ENCODE data around the gene CDAN1. TPM values are rescaled to one million over a fixed set of nuclear protein-coding genes. Genes with fewer than 3 reads are reported as not detected.

CDAN1 gene
- total RNA-seq, 3 donors from 2014 or later (not counting 1 experiment from before 2014, with no cell fraction given), result 18.1 to 36.9 (median 34.9) TPM

DNA sequence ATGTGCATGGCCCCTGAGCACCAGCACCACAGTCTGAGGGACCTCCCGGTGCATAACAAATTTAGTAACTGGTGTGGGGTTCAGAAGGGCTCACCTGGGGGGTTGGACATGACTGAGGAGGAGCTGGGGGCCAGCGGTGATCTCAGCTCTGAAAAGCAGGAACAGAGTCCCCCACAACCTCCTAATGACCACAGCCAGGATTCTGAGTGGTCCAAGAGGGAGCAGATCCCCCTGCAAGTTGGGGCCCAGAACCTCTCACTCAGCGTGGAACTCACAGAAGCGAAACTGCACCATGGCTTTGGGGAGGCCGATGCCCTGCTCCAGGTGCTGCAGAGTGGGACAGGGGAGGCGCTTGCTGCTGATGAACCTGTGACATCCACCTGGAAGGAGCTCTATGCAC is 43.0 kb downstream of the CDAN1 start:
- H3K4me3 ChIP-seq (ENCODE audit: low read length), result no peak overlapping the region
- ATAC-seq, result no peak
- no peaks in the 10 kb centered on the region for H3K27me3 Mint-ChIP-seq (ENCODE audit: low read depth in 2 of 2)
- H3K4me1 ChIP-seq (ENCODE audit: control insufficient read depth, insufficient read depth, low read length), result peaks cover 12% of the 10 kb centered on the region
- H3K27me3 ChIP-seq (ENCODE audit: control insufficient read depth, insufficient read depth, low read length), result no peaks in the 10 kb centered on the region
- H3K27ac ChIP-seq (ENCODE audit: low read length), result no peak overlapping the region
- intact Hi-C loops (cut with micrococcal nuclease), result no loop called here
- H3K4me3 Mint-ChIP-seq, result no peak overlapping the region
- H3K36me3 Mint-ChIP-seq, result peaks cover 6% of the 10 kb centered on the region
- H3K36me3 ChIP-seq (ENCODE audit: control insufficient read depth, insufficient read depth, low read length), result peaks cover 14% of the 10 kb centered on the region
- no peak overlapping the region for H3K27ac Mint-ChIP-seq
- TF ChIP-seq, protein P1, sequence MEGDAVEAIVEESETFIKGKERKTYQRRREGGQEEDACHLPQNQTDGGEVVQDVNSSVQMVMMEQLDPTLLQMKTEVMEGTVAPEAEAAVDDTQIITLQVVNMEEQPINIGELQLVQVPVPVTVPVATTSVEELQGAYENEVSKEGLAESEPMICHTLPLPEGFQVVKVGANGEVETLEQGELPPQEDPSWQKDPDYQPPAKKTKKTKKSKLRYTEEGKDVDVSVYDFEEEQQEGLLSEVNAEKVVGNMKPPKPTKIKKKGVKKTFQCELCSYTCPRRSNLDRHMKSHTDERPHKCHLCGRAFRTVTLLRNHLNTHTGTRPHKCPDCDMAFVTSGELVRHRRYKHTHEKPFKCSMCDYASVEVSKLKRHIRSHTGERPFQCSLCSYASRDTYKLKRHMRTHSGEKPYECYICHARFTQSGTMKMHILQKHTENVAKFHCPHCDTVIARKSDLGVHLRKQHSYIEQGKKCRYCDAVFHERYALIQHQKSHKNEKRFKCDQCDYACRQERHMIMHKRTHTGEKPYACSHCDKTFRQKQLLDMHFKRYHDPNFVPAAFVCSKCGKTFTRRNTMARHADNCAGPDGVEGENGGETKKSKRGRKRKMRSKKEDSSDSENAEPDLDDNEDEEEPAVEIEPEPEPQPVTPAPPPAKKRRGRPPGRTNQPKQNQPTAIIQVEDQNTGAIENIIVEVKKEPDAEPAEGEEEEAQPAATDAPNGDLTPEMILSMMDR (IDR thresholded peaks at IDR 0.05), result no peak
- WGBS (ENCODE audit: insufficient coverage), result 94% methylated on average over 6 of the region's 6 CpGs
- H3K9me3 ChIP-seq (ENCODE audit: control insufficient read depth, insufficient read depth, low read length), result no peaks in the 10 kb centered on the region
- DNase-seq, result no peak
- no peaks in the 10 kb centered on the region for H3K9me3 Mint-ChIP-seq
- H3K4me1 Mint-ChIP-seq, result peaks cover 20 to 22% of the 10 kb centered on the region in 2 donors

DNA sequence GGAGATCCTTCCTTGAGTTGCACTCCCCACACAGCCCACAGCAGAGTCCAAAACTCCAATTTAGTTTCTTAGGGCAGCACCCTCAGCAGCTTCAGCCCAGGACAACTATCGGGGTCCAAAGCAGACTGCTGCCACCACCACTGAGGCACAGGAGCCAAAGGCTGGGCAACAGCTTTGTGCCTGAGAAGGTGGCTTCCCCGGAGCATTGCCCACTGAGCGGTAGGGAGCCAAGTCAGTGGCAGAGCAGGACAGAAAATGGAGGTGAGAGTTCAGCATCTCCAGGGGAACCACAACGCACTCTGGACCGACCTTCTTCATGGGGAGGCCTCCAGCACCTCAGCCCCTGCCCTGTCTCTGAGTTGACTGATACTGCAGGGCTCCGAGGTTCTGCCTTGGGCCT is 43.4 kb downstream of the CDAN1 start:
- H3K27ac Mint-ChIP-seq, result no peak overlapping the region
- peaks cover 4% of the 10 kb centered on the region for H3K36me3 Mint-ChIP-seq
- peaks cover 20 to 22% of the 10 kb centered on the region in 2 donors for H3K4me1 Mint-ChIP-seq
- Histone ChIP-seq H3K4me1 (ENCODE audit: control insufficient read depth, insufficient read depth, low read length) (peaks cover 12% of the 10 kb centered on the region), H3K36me3 (ENCODE audit: control insufficient read depth, insufficient read depth, low read length) (peaks cover 14% of the 10 kb centered on the region), H3K27ac (ENCODE audit: low read length) (no peak overlapping the region), H3K4me3 (ENCODE audit: low read length) (no peak overlapping the region), H3K9me3 (ENCODE audit: control insufficient read depth, insufficient read depth, low read length) (no peaks in the 10 kb centered on the region), H3K27me3 (ENCODE audit: control insufficient read depth, insufficient read depth, low read length) (no peaks in the 10 kb centered on the region)
- TF ChIP-seq, protein P1 (IDR thresholded peaks at IDR 0.05), result no peak
- no peak for DNase-seq
- WGBS (ENCODE audit: insufficient coverage), result 96% methylated on average over 6 of the region's 6 CpGs
- intact Hi-C loops (cut with micrococcal nuclease), result no loop called here
- H3K4me3 Mint-ChIP-seq, result no peak overlapping the region
- H3K9me3 Mint-ChIP-seq, result no peaks in the 10 kb centered on the region
- H3K27me3 Mint-ChIP-seq (ENCODE audit: low read depth in 2 of 2), result no peaks in the 10 kb centered on the region
- ATAC-seq, result no peak

DNA sequence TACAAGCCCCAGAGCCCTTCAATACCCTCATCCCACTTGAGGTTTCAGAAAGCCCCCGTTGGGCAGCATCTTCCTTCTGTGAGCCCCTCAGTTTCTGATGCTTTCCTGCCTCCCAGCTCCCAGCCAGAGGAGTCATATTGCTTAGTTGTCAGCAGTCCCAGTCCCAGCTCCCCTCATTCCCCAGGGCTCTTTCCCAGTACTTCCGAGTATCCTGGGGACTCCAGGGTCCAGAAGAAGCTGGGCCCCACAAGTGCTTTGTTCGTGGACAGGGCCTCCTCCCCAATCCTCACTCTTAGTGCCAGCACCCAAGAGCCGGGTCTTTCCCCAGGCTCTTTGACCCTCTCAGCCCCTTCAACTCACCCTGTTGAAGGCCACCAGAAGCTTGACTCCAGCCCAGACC is 43.9 kb downstream of the CDAN1 start:
- H3K27ac Mint-ChIP-seq, result no peak overlapping the region
- H3K4me1 ChIP-seq (ENCODE audit: control insufficient read depth, insufficient read depth, low read length), result peaks cover 12% of the 10 kb centered on the region
- WGBS (ENCODE audit: insufficient coverage), result 94% methylated on average over 4 of the region's 4 CpGs

DNA sequence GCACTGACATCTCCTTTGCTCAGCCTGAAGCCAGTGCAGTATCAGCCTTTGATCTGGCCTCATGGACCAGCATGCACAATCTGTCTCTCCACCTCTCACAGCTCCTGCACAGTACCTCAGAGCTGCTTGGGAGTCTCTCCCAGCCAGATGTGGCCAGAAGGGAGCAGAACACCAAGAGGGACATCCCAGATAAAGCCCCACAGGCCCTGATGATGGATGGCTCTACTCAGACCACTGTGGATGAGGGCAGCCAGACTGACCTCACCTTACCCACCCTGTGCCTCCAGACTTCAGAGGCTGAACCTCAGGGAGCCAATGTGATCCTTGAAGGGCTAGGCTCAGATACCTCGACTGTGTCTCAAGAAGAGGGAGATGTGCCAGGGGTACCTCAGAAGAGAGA is 44.4 kb downstream of the CDAN1 start:
- TF ChIP-seq, protein P1 (IDR thresholded peaks at IDR 0.05), result no peak
- no peaks in the 10 kb centered on the region for H3K9me3 Mint-ChIP-seq
- no peak overlapping the region for H3K27ac Mint-ChIP-seq
- peaks cover 12% of the 10 kb centered on the region for H3K4me1 ChIP-seq (ENCODE audit: control insufficient read depth, insufficient read depth, low read length)
- H3K36me3 ChIP-seq (ENCODE audit: control insufficient read depth, insufficient read depth, low read length), result peaks cover 14% of the 10 kb centered on the region
- H3K9me3 ChIP-seq (ENCODE audit: control insufficient read depth, insufficient read depth, low read length), result no peaks in the 10 kb centered on the region
- H3K36me3 Mint-ChIP-seq, result no peaks in the 10 kb centered on the region
- no peaks in the 10 kb centered on the region for H3K27me3 ChIP-seq (ENCODE audit: control insufficient read depth, insufficient read depth, low read length)
- DNase-seq (no peak), ATAC-seq (no peak)
- H3K4me1 Mint-ChIP-seq, result peaks cover 20 to 22% of the 10 kb centered on the region in 2 donors
- no peak overlapping the region for H3K27ac ChIP-seq (ENCODE audit: low read length)
- no peaks in the 10 kb centered on the region for H3K27me3 Mint-ChIP-seq (ENCODE audit: low read depth in 2 of 2)
- no peak overlapping the region for H3K4me3 ChIP-seq (ENCODE audit: low read length)
- 100% methylated on average over 1 of the region's 1 CpG for WGBS (ENCODE audit: insufficient coverage)
- intact Hi-C loops (cut with micrococcal nuclease), result no loop called here
- no peak overlapping the region for H3K4me3 Mint-ChIP-seq

More for the DNA sequence above, 43.9 kb downstream of the CDAN1 start:
- Mint-ChIP-seq H3K4me3 (no peak overlapping the region), H3K36me3 (no peaks in the 10 kb centered on the region), H3K4me1 (peaks cover 20 to 22% of the 10 kb centered on the region in 2 donors), H3K9me3 (no peaks in the 10 kb centered on the region), H3K27me3 (ENCODE audit: low read depth in 2 of 2) (no peaks in the 10 kb centered on the region)
- no peak for ATAC-seq
- Histone ChIP-seq H3K27ac (ENCODE audit: low read length) (no peak overlapping the region), H3K27me3 (ENCODE audit: control insufficient read depth, insufficient read depth, low read length) (no peaks in the 10 kb centered on the region), H3K36me3 (ENCODE audit: control insufficient read depth, insufficient read depth, low read length) (peaks cover 14% of the 10 kb centered on the region), H3K4me3 (ENCODE audit: low read length) (no peak overlapping the region), H3K9me3 (ENCODE audit: control insufficient read depth, insufficient read depth, low read length) (no peaks in the 10 kb centered on the region)
- no peak for DNase-seq
- intact Hi-C loops (cut with micrococcal nuclease), result no loop called here
- TF ChIP-seq, protein P1 (IDR thresholded peaks at IDR 0.05), result no peak
